HG03442 (cell line): Measurements from ENCODE around the gene VWA8.
"Not testable (repeated sequence)": the region's sequence is repeated elsewhere in the genome, so short reads cannot be mapped to it uniquely, and the experiment has no call there.

Experiments
- ATAC-seq: cut with Tn5 transposase; IDR thresholded peaks from one replicate; pipeline ENCODE4 v1.9.1; 2021; ENCODE audit warnings: mild to moderate bottlenecking, moderate library complexity; ENCODE audit not compliant: unreplicated experiment

Gene VWA8

GRCh38 chr13:41651413-41652058 is 309.4 kb downstream of the VWA8 start:
- no peak for ATAC-seq

GRCh38 chr13:41650706-41651105 is 310.2 kb downstream of the VWA8 start:
- no peak for ATAC-seq

GRCh38 chr13:41649659-41650058 is 311.2 kb downstream of the VWA8 start:
- no peak for ATAC-seq

- no peak for ATAC-seq
Observed at GRCh38 chr13:41648314-41648935, 312.5 kb downstream of the VWA8 start.

GRCh38 chr13:41647699-41648313 is 313.1 kb downstream of the VWA8 start:
- ATAC-seq: not testable (repeated sequence)

GRCh38 chr13:41645331-41645730 is 315.6 kb downstream of the VWA8 start:
- ATAC-seq: no peak

- ATAC-seq: no peak
Observed at GRCh38 chr13:41644742-41645141, 316.2 kb downstream of the VWA8 start.

- ATAC-seq: no peak
Observed at GRCh38 chr13:41643507-41643906, 317.4 kb downstream of the VWA8 start.

GRCh38 chr13:41641961-41642360 is 318.9 kb downstream of the VWA8 start:
- ATAC-seq: no peak

- ATAC-seq: no peak
Observed at GRCh38 chr13:41641429-41641828, 319.5 kb downstream of the VWA8 start.

GRCh38 chr13:41639955-41640780 is 320.7 kb downstream of the VWA8 start:
- ATAC-seq: no peak

- no peak for ATAC-seq
Observed at GRCh38 chr13:41639237-41639904, 321.5 kb downstream of the VWA8 start.

- ATAC-seq: no peak
Observed at GRCh38 chr13:41637586-41637985, 323.3 kb downstream of the VWA8 start.

GRCh38 chr13:41637032-41637431 is 323.9 kb downstream of the VWA8 start:
- not testable (repeated sequence) for ATAC-seq

GRCh38 chr13:41636590-41636989 is 324.3 kb downstream of the VWA8 start:
- not testable (repeated sequence) for ATAC-seq

- no peak for ATAC-seq
Observed at GRCh38 chr13:41634407-41634806, 326.5 kb downstream of the VWA8 start.

- ATAC-seq: no peak
Observed at GRCh38 chr13:41633776-41634175, 327.1 kb downstream of the VWA8 start.

- no peak for ATAC-seq
Observed at GRCh38 chr13:41631296-41631965, 329.5 kb downstream of the VWA8 start.

- ATAC-seq: no peak
Observed at GRCh38 chr13:41627425-41627824, 333.5 kb downstream of the VWA8 start.

- no peak for ATAC-seq
Observed at GRCh38 chr13:41624041-41624440, 336.9 kb downstream of the VWA8 start.
